Epithelial cell of proximal tubule (primary cell): ENCODE measurements around the gene RNF7. TPM values are rescaled to one million over a fixed set of nuclear protein-coding genes. Genes with fewer than 3 reads are reported as not detected.
"Not testable (repeated sequence)": the region's sequence is repeated elsewhere in the genome, so short reads cannot be mapped to it uniquely, and the experiment has no call there.

Experiments
- DNase-seq: peaks from one replicate; pipeline ENCODE4 v3.0.0-alpha.2; 2011; ENCODE audit warnings: low read depth
- H3K4me3 ChIP-seq: 2 replicates; pipeline ENCODE4 v1.5.1; 2011; ENCODE audit warnings: low read depth, mild to moderate bottlenecking, low read length
- CTCF ChIP-seq: conservative IDR thresholded peaks from 2 replicates; pipeline ENCODE4 v1.5.1; 2012; ENCODE audit warnings: low read depth, mild to moderate bottlenecking, low read length
- total RNA-seq: library from RNA; depleted of rRNA; stranded (reverse); fragments of >200 nt; gene quantifications from 2 replicates; pipeline ENCODE4 v1.2.3, GENCODE V29; 2015

Gene RNF7
- 91.7 and 115 TPM in 2 replicates for total RNA-seq

GRCh38 chr3:141738022-141738890 is at the start of gene RNF7:
RNF7 (plus strand) TSS chr3:141738298; CDS start chr3:141738342, 44 bp downstream.
- H3K4me3 ChIP-seq, result peak within 1 kb of the TSS; percentile 68
- DNase-seq, result peak; percentile 31
- peak; percentile 75 for TF ChIP-seq CTCF

GRCh38 chr3:141690431-141691072 is 47.5 kb upstream of the RNF7 start:
- no peak overlapping the region for H3K4me3 ChIP-seq
- DNase-seq, result no peak
- TF ChIP-seq CTCF, result no peak

- DNase-seq, H3K4me3 ChIP-seq: not testable (repeated sequence)
Measured at GRCh38 chr3:141691471-141691870, 46.6 kb upstream of the RNF7 start.

- not testable (repeated sequence) for H3K4me3 ChIP-seq, DNase-seq
Measured at GRCh38 chr3:141692973-141693372, 45.1 kb upstream of the RNF7 start.

GRCh38 chr3:141699324-141699723 is 38.8 kb upstream of the RNF7 start:
- H3K4me3 ChIP-seq, result no peak overlapping the region
- no peak for TF ChIP-seq CTCF
- no peak for DNase-seq

- TF ChIP-seq CTCF, result no peak
- DNase-seq, result no peak
- no peak overlapping the region for H3K4me3 ChIP-seq
Measured at GRCh38 chr3:141699897-141700296, 38.2 kb upstream of the RNF7 start.

GRCh38 chr3:141703367-141703766 is 34.7 kb upstream of the RNF7 start:
- not testable (repeated sequence) for DNase-seq, H3K4me3 ChIP-seq

GRCh38 chr3:141707741-141708203 is 30.3 kb upstream of the RNF7 start:
- TF ChIP-seq CTCF, result no peak
- H3K4me3 ChIP-seq, result no peak overlapping the region
- DNase-seq, result no peak
